B cell (primary cell): ENCODE data around the gene CAMTA1. TPM values are rescaled to one million over a fixed set of nuclear protein-coding genes. Genes with fewer than 3 reads are reported as not detected.

Source experiments
- ATAC-seq: fragments of 200-7000 bp; cut with Tn5 transposase; one replicate; pipeline ENCODE4 v1.10.0; 2021; ENCODE audit warnings: low read depth, mild to moderate bottlenecking, moderate number of reproducible peaks, moderate library complexity
- CTCF ChIA-PET: fragments of 350-600 bp; sonication (Branson Sonifier 250); formaldehyde crosslinking; loops from one replicate; lab custom pipeline; 2021; ENCODE audit warnings: antibody characterized with exemption, inconsistent platforms; lab: Charles Lee
- POLR2A ChIA-PET: fragments of 350-600 bp; sonication (Branson Sonifier 250); formaldehyde crosslinking; loops from one replicate; lab custom pipeline; 2021; ENCODE audit warnings: antibody characterized with exemption; lab: Charles Lee
- DNase-seq: peaks from one replicate; pipeline ENCODE4 v3.0.0; 2013
- H2AFZ ChIP-seq: 2 replicates; pipeline ENCODE4 v1.6.1; 2012; ENCODE audit warnings: mild to moderate bottlenecking, low read depth, low read length; ENCODE audit not compliant: insufficient read depth, poor library complexity, severe bottlenecking
- H3K27ac ChIP-seq, 2 donors: 1 replicate in 1 of 2; 2 replicates in 1 of 2; pipeline ENCODE4 v1.5.1; 2012 to 2013; ENCODE audit warnings: low read length in 2 of 2, mild to moderate bottlenecking in 2 of 2, moderate library complexity in 1 of 2
- H3K27me3 ChIP-seq, 4 experiments: fragments of 200-600 bp in 1 of 4; sonication (generic) in 1 of 4; replicated peaks in 1 of 4; 1 replicate in 2 of 4; 2 replicates in 2 of 4; pipeline versions ENCODE4 v1.6.1 to v1.7.0; 2013 to 2016; ENCODE audit warnings: low read length in 3 of 4, mild to moderate bottlenecking in 2 of 4, mixed read lengths in 1 of 4, moderate library complexity in 1 of 4; ENCODE audit not compliant: insufficient read depth in 4 of 4, control insufficient read depth in 3 of 4; ENCODE audit errors: control extremely low read depth in 1 of 4
- H3K36me3 ChIP-seq, 2 experiments: replicated peaks in 1 of 2; 1 replicate in 1 of 2; 2 replicates in 1 of 2; pipeline versions ENCODE4 v1.6.1 to v1.7.1; 2013; ENCODE audit warnings: low read length in 1 of 2; ENCODE audit not compliant: insufficient read depth in 2 of 2, control insufficient read depth in 1 of 2; ENCODE audit errors: control extremely low read depth in 1 of 2, extremely low read depth in 1 of 2
- H3K4me1 ChIP-seq, 2 donors: fragments of 200-600 bp in 1 of 2; sonication (generic) in 1 of 2; 1 replicate in 1 of 2; 2 replicates in 1 of 2; pipeline versions ENCODE4 v1.5.1 to v1.6.1; 2013 to 2017; ENCODE audit warnings: low read length in 2 of 2; ENCODE audit not compliant: control insufficient read depth in 2 of 2, insufficient read depth in 2 of 2
- H3K4me2 ChIP-seq: replicated peaks from 2 replicates; pipeline ENCODE3; 2012; ENCODE audit warnings: mild to moderate bottlenecking, low read depth, low read length; ENCODE audit not compliant: poor library complexity, severe bottlenecking
- H3K4me3 ChIP-seq, 5 experiments: fragments of 200-600 bp in 1 of 5; sonication (generic) in 1 of 5; 1 replicate in 3 of 5; 2 replicates in 2 of 5; pipeline versions ENCODE4 v1.5.1 to v1.7.0; 2011 to 2016; ENCODE audit warnings: low read length in 4 of 5, mild to moderate bottlenecking in 4 of 5, low read depth in 2 of 5, control low read depth in 1 of 5, moderate library complexity in 1 of 5; ENCODE audit not compliant: insufficient read depth in 1 of 5; ENCODE audit errors: control extremely low read depth in 1 of 5, extremely low read depth in 1 of 5
- H3K79me2 ChIP-seq: fragments of 200-600 bp; sonication (generic); one replicate; pipeline ENCODE4 v1.6.0; 2016; ENCODE audit warnings: low read length; ENCODE audit not compliant: control insufficient read depth, insufficient read depth
- H3K9ac ChIP-seq: fragments of 200-600 bp; sonication (generic); 2 replicates; pipeline ENCODE4 v1.6.1; 2017; ENCODE audit warnings: mild to moderate bottlenecking, low read length, moderate library complexity
- H3K9me3 ChIP-seq, 3 donors: one replicate each; pipeline versions ENCODE4 v1.6.1 to v1.7.1; 2013; ENCODE audit warnings: low read length in 2 of 3; ENCODE audit not compliant: control insufficient read depth in 2 of 3, insufficient read depth in 1 of 3; ENCODE audit errors: control extremely low read depth in 1 of 3
- H4K20me1 ChIP-seq: 2 replicates; pipeline ENCODE4 v1.6.0; 2012; ENCODE audit warnings: mild to moderate bottlenecking, low read length; ENCODE audit not compliant: insufficient read depth, control insufficient read depth, poor library complexity, severe bottlenecking
- H3K27ac Mint-ChIP-seq: one replicate; pipeline ENCODE4 v1.8.0; 2021; ENCODE audit warnings: mixed read lengths
- H3K27me3 Mint-ChIP-seq: one replicate; pipeline ENCODE4 v1.8.0; 2021; ENCODE audit warnings: mixed read lengths
- H3K4me1 Mint-ChIP-seq: one replicate; pipeline ENCODE4 v1.8.0; 2021; ENCODE audit warnings: mixed read lengths
- H3K4me3 Mint-ChIP-seq: one replicate; pipeline ENCODE4 v1.8.0; 2021; ENCODE audit warnings: mixed read lengths
- H3K9me3 Mint-ChIP-seq: one replicate; pipeline ENCODE4 v1.8.0; 2022; ENCODE audit warnings: mixed read lengths; ENCODE audit not compliant: insufficient read depth
- EZH2 ChIP-seq: IDR thresholded peaks from 2 replicates; pipeline ENCODE4 v1.6.1; 2012; ENCODE audit warnings: borderline replicate concordance, low read depth, mild to moderate bottlenecking, moderate library complexity, low read length; ENCODE audit not compliant: insufficient read depth, poor library complexity, severe bottlenecking
- WGBS: methylation state at CpG from one replicate; pipeline ENCODE4 v1.1.5; 2013; ENCODE audit warnings: missing lambda C conversion rate; ENCODE audit not compliant: insufficient coverage; 5-methylcytosine and 5-hydroxymethylcytosine counted together
- intact Hi-C: fragments of 100-400 bp; cut with micrococcal nuclease; formaldehyde crosslinking; loops from one replicate; pipeline ENCODE4 v1.10.0; 2022
- polyA plus RNA-seq: library from polyadenylated mRNA; depleted of rRNA; stranded (reverse); fragments of >200 nt; gene quantifications from 2 replicates; pipeline ENCODE4 v1.2.3, GENCODE V29; 2012
- total RNA-seq, 2 donors: library from RNA; stranded (reverse); fragments of 120-200 nt in 1 of 2; gene quantifications; 1 replicate in 1 of 2; 2 replicates in 1 of 2; pipeline versions ENCODE4 v1.2.3 to v1.2.4, GENCODE V29; 2013 to 2022
- TF ChIP-seq, protein P1 (sequence below): fragments of 200-600 bp; IDR thresholded peaks from one replicate; pipeline ENCODE4 v1.8.0; 2022; ENCODE audit warnings: antibody characterized with exemption, mild to moderate bottlenecking

CAMTA1 gene
- total and polyA plus RNA-seq, 2 donors (not counting 1 experiment from before 2014, with no cell fraction given) = 42.2 to 45.7 TPM

- Histone ChIP-seq H3K4me1 (no peaks in the 10 kb centered on the region), H3K9ac (no peak overlapping the region), H3K4me2 (no peak overlapping the region), H3K36me3 (no peaks in the 10 kb centered on the region), H3K4me3 (no peak overlapping the region), H3K27me3 (peaks cover 0 to 2% (median 0%) of the 10 kb centered on the region in 4 experiments), H4K20me1 (no peaks in the 10 kb centered on the region), H3K79me2 (no peaks in the 10 kb centered on the region), H2AFZ (no peak overlapping the region), H3K9me3 (no peaks in the 10 kb centered on the region), H3K27ac (no peak overlapping the region)
- POLR2A ChIA-PET = no interaction called here
- WGBS = 78% methylated on average over 10 of the region's 11 CpGs
- no peak overlapping the region for H3K4me3 Mint-ChIP-seq
- intact Hi-C loops = no loop called here
- peaks cover 4% of the 10 kb centered on the region for H3K27me3 Mint-ChIP-seq
- H3K4me1 Mint-ChIP-seq = no peaks in the 10 kb centered on the region
- H3K27ac Mint-ChIP-seq = no peak overlapping the region
- no peak for TF ChIP-seq EZH2
- TF ChIP-seq, protein P1, sequence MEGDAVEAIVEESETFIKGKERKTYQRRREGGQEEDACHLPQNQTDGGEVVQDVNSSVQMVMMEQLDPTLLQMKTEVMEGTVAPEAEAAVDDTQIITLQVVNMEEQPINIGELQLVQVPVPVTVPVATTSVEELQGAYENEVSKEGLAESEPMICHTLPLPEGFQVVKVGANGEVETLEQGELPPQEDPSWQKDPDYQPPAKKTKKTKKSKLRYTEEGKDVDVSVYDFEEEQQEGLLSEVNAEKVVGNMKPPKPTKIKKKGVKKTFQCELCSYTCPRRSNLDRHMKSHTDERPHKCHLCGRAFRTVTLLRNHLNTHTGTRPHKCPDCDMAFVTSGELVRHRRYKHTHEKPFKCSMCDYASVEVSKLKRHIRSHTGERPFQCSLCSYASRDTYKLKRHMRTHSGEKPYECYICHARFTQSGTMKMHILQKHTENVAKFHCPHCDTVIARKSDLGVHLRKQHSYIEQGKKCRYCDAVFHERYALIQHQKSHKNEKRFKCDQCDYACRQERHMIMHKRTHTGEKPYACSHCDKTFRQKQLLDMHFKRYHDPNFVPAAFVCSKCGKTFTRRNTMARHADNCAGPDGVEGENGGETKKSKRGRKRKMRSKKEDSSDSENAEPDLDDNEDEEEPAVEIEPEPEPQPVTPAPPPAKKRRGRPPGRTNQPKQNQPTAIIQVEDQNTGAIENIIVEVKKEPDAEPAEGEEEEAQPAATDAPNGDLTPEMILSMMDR = no peak
- CTCF ChIA-PET = no interaction called here
- ATAC-seq (no peak), DNase-seq (no peak)
- no peaks in the 10 kb centered on the region for H3K9me3 Mint-ChIP-seq
Measured at GRCh38 chr1:7459914-7460313, 674.7 kb downstream of the CAMTA1 start.

DNA sequence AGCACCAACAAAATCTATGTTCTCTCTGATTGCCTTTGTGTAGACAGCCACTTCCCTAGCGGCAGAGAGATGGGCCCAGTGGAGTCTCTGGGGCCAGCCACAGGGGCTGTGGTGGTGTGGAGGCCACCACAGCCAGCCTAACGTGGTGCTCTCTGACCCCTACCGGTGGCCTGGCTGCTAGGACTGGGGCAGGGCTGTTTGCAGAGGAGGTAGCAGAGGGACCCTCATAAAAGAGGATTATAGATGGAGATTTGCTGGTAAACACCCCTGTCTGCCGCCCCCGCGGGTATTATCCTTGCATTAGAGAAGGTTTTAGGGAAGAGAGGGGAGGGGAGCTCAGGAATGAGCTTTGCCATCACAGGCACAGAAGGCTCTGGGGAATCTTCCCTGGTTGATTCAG, 675.6 kb downstream of the CAMTA1 start:
- Histone ChIP-seq H3K9ac (no peak overlapping the region), H3K4me1 (no peaks in the 10 kb centered on the region), H4K20me1 (no peaks in the 10 kb centered on the region), H3K4me3 (no peak overlapping the region), H3K27me3 (peaks cover 0 to 2% (median 0%) of the 10 kb centered on the region in 4 experiments), H2AFZ (no peak overlapping the region), H3K79me2 (no peaks in the 10 kb centered on the region), H3K4me2 (no peak overlapping the region), H3K27ac (no peak overlapping the region), H3K9me3 (no peaks in the 10 kb centered on the region), H3K36me3 (no peaks in the 10 kb centered on the region)
- CTCF ChIA-PET = no interaction called here
- intact Hi-C loops = no loop called here
- POLR2A ChIA-PET = no interaction called here
- TF ChIP-seq, protein P1 = no peak
- no peak for TF ChIP-seq EZH2
- ATAC-seq = no peak
- Mint-ChIP-seq H3K27ac (no peak overlapping the region), H3K4me1 (no peaks in the 10 kb centered on the region), H3K27me3 (peaks cover 4% of the 10 kb centered on the region), H3K4me3 (no peak overlapping the region), H3K9me3 (no peaks in the 10 kb centered on the region)
- WGBS = 67% methylated on average over 2 of the region's 6 CpGs
- no peak for DNase-seq
